Measurements from ENCODE around the gene TBC1D9B.

TBC1D9B gene

DNA sequence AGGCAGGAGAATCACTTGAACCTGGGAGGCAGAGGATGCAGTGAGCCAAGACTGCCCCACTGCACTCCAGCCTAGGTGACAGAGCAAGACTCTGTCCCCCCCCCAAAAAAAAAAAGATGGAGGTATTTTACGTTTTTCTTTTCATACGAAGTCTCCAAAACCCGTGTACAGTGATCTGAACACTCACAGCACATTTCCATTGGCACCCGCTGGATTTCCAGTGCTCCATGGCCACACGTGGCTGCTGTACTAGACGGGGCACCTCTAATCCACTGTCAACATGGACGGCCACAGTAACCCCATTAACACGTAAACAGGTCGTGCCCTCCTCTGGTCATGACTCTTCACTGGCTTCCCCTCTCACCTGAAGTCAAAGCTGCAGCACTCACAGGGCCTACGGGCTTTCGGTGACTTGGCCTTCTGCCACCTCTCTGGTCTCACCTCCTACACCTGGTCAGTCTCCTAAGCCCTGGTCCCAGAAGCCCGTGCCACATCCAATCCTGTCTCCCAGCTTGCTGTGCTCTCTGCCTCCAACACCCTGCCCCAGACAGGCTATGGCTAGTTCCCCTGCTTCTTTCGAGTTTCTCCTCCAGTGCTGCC, 22.1 kb downstream of the TBC1D9B start:
- TF ChIP-seq, protein P1, sequence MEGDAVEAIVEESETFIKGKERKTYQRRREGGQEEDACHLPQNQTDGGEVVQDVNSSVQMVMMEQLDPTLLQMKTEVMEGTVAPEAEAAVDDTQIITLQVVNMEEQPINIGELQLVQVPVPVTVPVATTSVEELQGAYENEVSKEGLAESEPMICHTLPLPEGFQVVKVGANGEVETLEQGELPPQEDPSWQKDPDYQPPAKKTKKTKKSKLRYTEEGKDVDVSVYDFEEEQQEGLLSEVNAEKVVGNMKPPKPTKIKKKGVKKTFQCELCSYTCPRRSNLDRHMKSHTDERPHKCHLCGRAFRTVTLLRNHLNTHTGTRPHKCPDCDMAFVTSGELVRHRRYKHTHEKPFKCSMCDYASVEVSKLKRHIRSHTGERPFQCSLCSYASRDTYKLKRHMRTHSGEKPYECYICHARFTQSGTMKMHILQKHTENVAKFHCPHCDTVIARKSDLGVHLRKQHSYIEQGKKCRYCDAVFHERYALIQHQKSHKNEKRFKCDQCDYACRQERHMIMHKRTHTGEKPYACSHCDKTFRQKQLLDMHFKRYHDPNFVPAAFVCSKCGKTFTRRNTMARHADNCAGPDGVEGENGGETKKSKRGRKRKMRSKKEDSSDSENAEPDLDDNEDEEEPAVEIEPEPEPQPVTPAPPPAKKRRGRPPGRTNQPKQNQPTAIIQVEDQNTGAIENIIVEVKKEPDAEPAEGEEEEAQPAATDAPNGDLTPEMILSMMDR (IDR thresholded peaks at IDR 0.05; ENCODE audit: insufficient read depth, low read length, missing control alignments) = no peak
- POLR2A ChIA-PET = no interaction called here
- CTCF ChIA-PET = no interaction called here
- no peak overlapping the region for H3K4me3 ChIP-seq (ENCODE audit: low read depth, low read length)
- DNase-seq (ENCODE audit: low read depth, low spot score) = no peak

DNA sequence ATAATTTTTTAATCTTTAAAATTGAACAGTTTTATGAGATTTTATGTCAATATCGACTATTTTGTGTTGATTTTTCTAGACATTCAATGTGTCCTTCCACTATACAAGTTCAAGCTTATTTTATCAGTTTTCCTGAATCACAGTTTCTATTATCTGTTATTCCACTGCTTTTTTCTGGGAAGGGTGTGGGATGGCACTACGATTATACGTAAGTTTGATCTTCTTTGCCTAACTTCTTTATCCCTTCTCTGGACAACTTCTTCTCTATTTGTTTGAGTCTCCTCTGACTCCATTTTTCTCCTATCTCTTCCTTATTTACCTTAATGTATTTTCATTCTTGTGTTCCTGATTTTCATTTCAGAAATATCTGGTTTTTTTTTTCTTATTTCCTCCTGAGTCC, 24.5 kb downstream of the TBC1D9B start:
- ChIA-PET CTCF (interaction anchor here (1.1 to 2.6 kb wide), 4 partner anchors 12 to 120 kb away, joined by 3 to 10 read pairs (median 4); no protein-coding TSS in a partner anchor), POLR2A (no interaction called here)
- no peak for DNase-seq (ENCODE audit: low read depth, low spot score)
- H3K4me3 ChIP-seq (ENCODE audit: low read depth, low read length) = no peak overlapping the region
- TF ChIP-seq, protein P1 (IDR thresholded peaks at IDR 0.05; ENCODE audit: insufficient read depth, low read length, missing control alignments) = no peak

GRCh38 chr5:179882338-179882737, 25.4 kb downstream of the TBC1D9B start:
- H3K4me3 ChIP-seq (ENCODE audit: low read depth, low read length) = no peak overlapping the region
- TF ChIP-seq, protein P1 (IDR thresholded peaks at IDR 0.05; ENCODE audit: insufficient read depth, low read length, missing control alignments) = no peak
- DNase-seq (ENCODE audit: low read depth, low spot score) = no peak
- ChIA-PET CTCF (interaction anchor here (1.5 to 2.6 kb wide), 2 partner anchors 12 to 13 kb away, joined by 3 to 10 read pairs; no protein-coding TSS in a partner anchor), POLR2A (no interaction called here)

GRCh38 chr5:179880848-179881590, 26.7 kb downstream of the TBC1D9B start:
- ChIA-PET POLR2A (no interaction called here), CTCF (interaction anchor here (1.0 to 2.6 kb wide), 2 partner anchors 10 to 209 kb away, joined by 4 to 10 read pairs; no protein-coding TSS in a partner anchor)
- DNase-seq (ENCODE audit: low read depth, low spot score) = no peak
- TF ChIP-seq, protein P1 (IDR thresholded peaks at IDR 0.05; ENCODE audit: insufficient read depth, low read length, missing control alignments) = no peak
- H3K4me3 ChIP-seq (ENCODE audit: low read depth, low read length) = no peak overlapping the region

DNA sequence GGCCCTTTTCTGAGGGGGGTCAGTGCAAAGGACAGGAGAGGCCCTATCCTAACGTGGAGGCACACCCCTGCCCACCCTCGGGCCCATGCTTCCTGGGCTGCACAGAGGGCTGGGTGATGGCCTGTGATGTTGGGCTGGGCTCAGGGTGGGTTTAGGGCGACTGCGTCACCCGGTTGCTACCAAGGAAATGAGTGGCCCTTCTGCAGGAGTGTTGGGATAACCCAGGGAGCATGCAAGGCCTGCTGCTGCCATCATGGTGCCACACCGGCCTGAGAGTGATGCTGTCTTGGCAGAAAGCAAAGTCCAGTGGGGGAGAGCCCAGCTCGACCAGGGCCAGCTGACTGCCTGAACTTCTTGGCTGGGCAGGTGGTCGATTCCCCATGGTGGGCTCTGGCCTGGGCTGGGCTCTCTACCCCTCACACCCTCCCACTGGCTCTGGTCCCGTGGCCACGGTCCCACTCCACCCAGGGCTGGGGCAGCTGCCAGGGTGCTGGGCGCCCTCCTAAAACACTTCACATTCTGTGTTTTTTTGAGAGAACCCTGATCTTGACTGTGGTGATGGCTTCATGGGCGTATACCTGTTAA, 27.5 kb downstream of the TBC1D9B start:
- H3K4me3 ChIP-seq (ENCODE audit: low read depth, low read length) = no peak overlapping the region
- TF ChIP-seq, protein P1 (IDR thresholded peaks at IDR 0.05; ENCODE audit: insufficient read depth, low read length, missing control alignments) = no peak
- ChIA-PET CTCF (interaction anchor here (1.1 to 1.2 kb wide), 2 partner anchors 9 to 27 kb away, joined by 3 to 4 read pairs; no protein-coding TSS in a partner anchor), POLR2A (no interaction called here)
- no peak for DNase-seq (ENCODE audit: low read depth, low spot score)

DNA sequence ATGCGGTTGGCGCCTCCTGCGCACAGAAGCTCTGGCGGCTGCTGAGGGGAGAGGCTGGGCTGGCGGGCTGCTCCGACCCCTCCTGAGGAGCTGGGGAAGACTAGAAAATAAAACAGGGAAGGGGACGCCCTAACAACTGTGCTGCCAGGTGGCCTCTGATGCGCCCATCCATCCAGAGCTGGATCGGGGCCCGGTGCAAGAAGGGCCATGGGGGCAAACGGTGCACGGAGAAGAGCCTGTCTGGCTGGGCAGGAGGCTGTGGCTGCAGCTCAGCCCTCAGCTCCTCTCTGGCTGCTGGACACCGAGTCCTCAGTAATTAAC, 28.0 kb downstream of the TBC1D9B start:
- TF ChIP-seq, protein P1 (IDR thresholded peaks at IDR 0.05; ENCODE audit: insufficient read depth, low read length, missing control alignments) = no peak
- ChIA-PET POLR2A (no interaction called here), CTCF (interaction anchor here (1.1 to 1.2 kb wide), 2 partner anchors 9 to 27 kb away, joined by 3 to 4 read pairs; no protein-coding TSS in a partner anchor)
- H3K4me3 ChIP-seq (ENCODE audit: low read depth, low read length) = no peak overlapping the region
- DNase-seq (ENCODE audit: low read depth, low spot score) = no peak

Measured in AG04449 (cell line).